K562 (cell line): ENCODE measurements around the gene CNOT4. TPM values are rescaled to one million over a fixed set of nuclear protein-coding genes. Genes with fewer than 3 reads are reported as not detected.

Source experiments
- ATAC-seq: fragments of 200-7000 bp; cut with Tn5 transposase; 3 replicates; pipeline ENCODE4 v1.9.1; 2020; ENCODE audit warnings: moderate library complexity
- BruUV-seq: library from RNA; stranded (reverse); fragments of 400-500 nt; replicated peaks from 2 replicates; lab custom pipeline; 2021; lab: Mats Ljungman, UMichigan
- CTCF ChIA-PET: fragments of 300-600 bp; formaldehyde crosslinking; extraction: SDS; loops from one replicate; lab custom pipeline; 2021; ENCODE audit warnings: low intra/inter-chr PET ratio; lab: Yijun Ruan, JAX
- POLR2A ChIA-PET: fragments of 300-600, 350-650 bp; sonication (Branson Sonifier 250); formaldehyde crosslinking; extraction: SDS; loops from one replicate; lab custom pipeline; 2021; ENCODE audit warnings: antibody characterized with exemption, inconsistent platforms; lab: Yijun Ruan, JAX
- DNase-seq, 4 experiments: peaks; one replicate each; pipeline versions ENCODE4 v3.0.0 to v3.0.0-alpha.2; 2011 to 2018; ENCODE audit warnings: low spot score in 3 of 4, mixed read lengths in 3 of 4; ENCODE audit errors: extremely low read depth in 1 of 4
- FAIRE-seq: peaks from 2 replicates; lab custom pipeline; 2011; peaks lifted over from hg19 to GRCh38; lab: Jason Lieb, UNC
- H2AFZ ChIP-seq: 2 replicates; pipeline ENCODE4 v1.6.0; 2011; ENCODE audit warnings: low read depth, low read length, control low read depth, inconsistent platforms
- H3K27ac ChIP-seq: fragments of 200-600 bp; 3 replicates; pipeline ENCODE4 v1.8.0; 2011; ENCODE audit warnings: low read depth, mild to moderate bottlenecking, control low read depth, inconsistent platforms, low read length, moderate library complexity, mixed read lengths; ENCODE audit errors: extremely low read depth
- H3K27me3 ChIP-seq, 2 experiments: fragments of 300-600 bp in 1 of 2; 2 replicates in 1 of 2; 3 replicates in 1 of 2; pipeline versions ENCODE4 v1.6.0 to v1.8.0; 2011; ENCODE audit warnings: inconsistent platforms in 2 of 2, low read length in 2 of 2, mild to moderate bottlenecking in 1 of 2, mixed read lengths in 1 of 2, moderate library complexity in 1 of 2; ENCODE audit not compliant: control insufficient read depth in 2 of 2, insufficient read depth in 2 of 2
- H3K36me3 ChIP-seq: fragments of 300-600 bp; 3 replicates; pipeline ENCODE4 v1.8.0; 2011; ENCODE audit warnings: mild to moderate bottlenecking, low read length, inconsistent platforms; ENCODE audit not compliant: control insufficient read depth, insufficient read depth
- H3K4me1 ChIP-seq, 2 experiments: fragments of 200-600 bp in 1 of 2; replicated peaks in 1 of 2; 2 replicates in 1 of 2; 3 replicates in 1 of 2; pipeline versions ENCODE4 v1.5.1 to v1.8.0; 2011; ENCODE audit warnings: inconsistent platforms in 2 of 2, low read length in 2 of 2, mild to moderate bottlenecking in 1 of 2, mixed read lengths in 1 of 2, moderate library complexity in 1 of 2; ENCODE audit not compliant: control insufficient read depth in 2 of 2, insufficient read depth in 2 of 2
- H3K4me2 ChIP-seq: 2 replicates; pipeline ENCODE4 v1.6.1; 2011; ENCODE audit warnings: low read length, control low read depth, inconsistent platforms, mixed read lengths; ENCODE audit not compliant: insufficient read depth
- H3K4me3 ChIP-seq: fragments of 200-600 bp; sonication (generic), shearing (Covaris generic); 2 replicates; pipeline ENCODE4 v1.5.1; 2016; ENCODE audit warnings: control low read depth, inconsistent platforms
- H3K79me2 ChIP-seq: fragments of 200-600 bp; 3 replicates; pipeline ENCODE4 v1.8.0; 2011; ENCODE audit warnings: low read length, inconsistent platforms; ENCODE audit not compliant: control insufficient read depth, insufficient read depth
- H3K9ac ChIP-seq, 2 experiments: 2 replicates each; pipeline versions ENCODE4 v1.6.0 to v1.6.1; 2011; ENCODE audit warnings: low read depth in 2 of 2, low read length in 2 of 2, control low read depth in 1 of 2, inconsistent platforms in 1 of 2, mild to moderate bottlenecking in 1 of 2, mixed read lengths in 1 of 2; ENCODE audit not compliant: insufficient read depth in 1 of 2
- H3K9me1 ChIP-seq: one replicate; pipeline ENCODE4 v1.6.0; 2011; ENCODE audit warnings: inconsistent platforms, mild to moderate bottlenecking, low read length, moderate library complexity; ENCODE audit not compliant: control insufficient read depth, insufficient read depth
- H3K9me3 ChIP-seq: replicated peaks from 2 replicates; pipeline ENCODE4 v1.5.1; 2011; ENCODE audit warnings: low read depth, low read length, inconsistent platforms; ENCODE audit not compliant: control insufficient read depth, insufficient read depth
- H4K20me1 ChIP-seq: replicated peaks from 2 replicates; pipeline ENCODE4 v1.6.1; 2011; ENCODE audit warnings: low read length, inconsistent platforms, mixed read lengths; ENCODE audit not compliant: control insufficient read depth, insufficient read depth
- CTBP1 ChIP-seq: fragments of 450-650 bp; IDR thresholded peaks from 2 replicates; pipeline ENCODE4 v1.6.1; 2016; ENCODE audit warnings: borderline replicate concordance
- ILK ChIP-seq: fragments of 450-650 bp; IDR thresholded peaks from 2 replicates; pipeline ENCODE4 v1.6.1; 2016; ENCODE audit warnings: missing genetic modification characterization, low read depth, mild to moderate bottlenecking, missing compliant biosample characterization, moderate library complexity, borderline replicate concordance
- NFATC3 ChIP-seq: fragments of 450-650 bp; IDR thresholded peaks from 2 replicates; pipeline ENCODE4 v1.6.1; 2017; ENCODE audit warnings: mild to moderate bottlenecking
- POLR2G ChIP-seq: fragments of 200-400 bp; formaldehyde crosslinking; IDR thresholded peaks from 2 replicates; pipeline ENCODE4 v1.6.1; 2017; ENCODE audit warnings: low read depth, mild to moderate bottlenecking, antibody characterized with exemption, low read length, moderate library complexity
- PTRF ChIP-seq: fragments of 450-650 bp; IDR thresholded peaks from 2 replicates; pipeline ENCODE4 v1.6.1; 2016; ENCODE audit warnings: mild to moderate bottlenecking, missing genetic modification characterization, missing compliant biosample characterization
- TEAD4 ChIP-seq, 2 experiments: sonication (generic) in 1 of 2; formaldehyde crosslinking in 1 of 2; IDR thresholded peaks; 2 replicates each; pipeline versions ENCODE4 v1.6.1 to v1.8.0; 2012 to 2022; ENCODE audit warnings: borderline replicate concordance in 1 of 2, inconsistent platforms in 1 of 2, low read length in 1 of 2, mild to moderate bottlenecking in 1 of 2, missing genetic modification reagents in 1 of 2
- WGBS: fragments of 100-300 bp; shearing (Covaris generic); methylation state at CpG from one replicate; pipeline ENCODE4 v1.1.6; 2016; ENCODE audit warnings: low coverage, mixed read lengths; ENCODE audit not compliant: insufficient coverage; ENCODE audit errors: missing lambda C conversion rate; 5-methylcytosine and 5-hydroxymethylcytosine counted together
- in situ Hi-C: fragments of 300-500 bp; cut with MboI; formaldehyde crosslinking; loops from 4 replicates; pipeline ENCODE4 v1.15.0; 2018; ENCODE audit warnings: inconsistent platforms, mixed read lengths
- intact Hi-C: fragments of 100-400 bp; cut with micrococcal nuclease; formaldehyde crosslinking; loops from 2 replicates; pipeline ENCODE4 v1.14.2; 2022
- polyA plus RNA-seq, 8 experiments: library from polyadenylated mRNA; depleted of rRNA in 4 of 8; stranded (reverse) in 5 of 8; unstranded in 3 of 8; fragments of >200 nt; fragmentation: Nextera tagmentation in 2 of 8; fragmentation: Illumina TruSeq in 1 of 8; extraction: Ambion mirVana in 2 of 8; extraction: Trizol in 1 of 8; gene quantifications; 2 replicates each; pipeline versions ENCODE4 v1.2.1 to v1.2.3, GENCODE V29; 2011 to 2014; ENCODE audit warnings: inconsistent platforms in 1 of 8, missing spikeins in 1 of 8
- total RNA-seq, 7 experiments: library from RNA; depleted of rRNA in 6 of 7; stranded (reverse); fragments of >200 nt in 6 of 7; fragmentation: Illumina TruSeq in 2 of 7; extraction: Trizol in 2 of 7; gene quantifications; 2 replicates each; pipeline versions ENCODE4 v1.2.1 to v1.2.3, GENCODE V29; 2011 to 2021; ENCODE audit warnings: low replicate concordance in 1 of 7
- TF ChIP-seq, protein P1 (sequence below): fragments of 450-650 bp; IDR thresholded peaks from 2 replicates; pipeline ENCODE4 v1.6.1; 2016; ENCODE audit warnings: missing biosample characterization, missing genetic modification characterization

CNOT4 gene
- total and polyA plus RNA-seq, 9 of the 15 experiments (the other 6 are each of a cell fraction or from before 2014, with no cell fraction given), result 8.6 to 24.1 (median 15.4) TPM

DNA sequence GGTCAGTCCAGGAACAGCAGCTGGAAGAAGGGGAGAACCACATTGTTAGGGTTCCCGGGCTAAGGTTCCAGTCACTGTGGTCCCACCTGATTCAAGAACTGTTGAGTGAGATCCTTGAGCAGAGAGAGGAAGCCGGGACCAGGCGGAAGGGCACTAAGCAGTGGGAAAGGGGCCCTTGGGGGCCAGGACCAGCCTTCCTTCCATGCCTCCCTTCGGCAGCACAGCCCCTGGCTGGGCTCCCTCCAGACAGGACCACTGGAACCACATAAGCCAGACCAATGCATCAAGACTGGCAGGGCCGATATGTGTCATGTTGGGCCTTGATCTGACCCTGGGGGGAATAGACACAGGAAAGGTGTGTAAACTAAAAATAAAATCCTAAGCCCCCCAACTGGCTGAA lies 172.4 kb downstream of the CNOT4 start:
- Histone ChIP-seq H3K9me1 (no peaks in the 10 kb centered on the region), H3K4me1 (no peaks in the 10 kb centered on the region), H3K9ac (no peak overlapping the region), H4K20me1 (0 out of 2 replicates have a peak, but pooled peaks cover 3% of the 10 kb centered on the region), H2AFZ (no peak overlapping the region), H3K4me3 (no peak overlapping the region)
- no peak for FAIRE-seq
- in situ Hi-C loops, result no loop called here
- CTCF ChIA-PET, result no interaction called here
- ATAC-seq, result no peak
- TF ChIP-seq NFATC3 (no peak), ILK (tag) (no peak), CTBP1 (no peak), PTRF (tag) (no peak), POLR2G (no peak), TEAD4 (IDR thresholded peaks at IDR 0.05; ENCODE audit: low read length) (no peak), TEAD4 (CRISPR knock-in tag; IDR thresholded peaks at IDR 0.05; ENCODE audit: borderline replicate concordance) (no peak)
- TF ChIP-seq, protein P1, sequence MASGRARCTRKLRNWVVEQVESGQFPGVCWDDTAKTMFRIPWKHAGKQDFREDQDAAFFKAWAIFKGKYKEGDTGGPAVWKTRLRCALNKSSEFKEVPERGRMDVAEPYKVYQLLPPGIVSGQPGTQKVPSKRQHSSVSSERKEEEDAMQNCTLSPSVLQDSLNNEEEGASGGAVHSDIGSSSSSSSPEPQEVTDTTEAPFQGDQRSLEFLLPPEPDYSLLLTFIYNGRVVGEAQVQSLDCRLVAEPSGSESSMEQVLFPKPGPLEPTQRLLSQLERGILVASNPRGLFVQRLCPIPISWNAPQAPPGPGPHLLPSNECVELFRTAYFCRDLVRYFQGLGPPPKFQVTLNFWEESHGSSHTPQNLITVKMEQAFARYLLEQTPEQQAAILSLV (tag), result no peak
- TF ChIP-seq, all 486 proteins: peak for 0
- POLR2A ChIA-PET, result no interaction called here
- Histone ChIP-seq H3K9me3 (no peaks in the 10 kb centered on the region), H3K27ac (no peak overlapping the region), H3K27me3 (peaks cover 13 to 38% of the 10 kb centered on the region in 2 experiments; a peak in 4 of 5 replicates), H3K36me3 (no peaks in the 10 kb centered on the region), H3K4me2 (no peak overlapping the region), H3K79me2 (no peaks in the 10 kb centered on the region)
- 7% methylated on average over 5 of the region's 5 CpGs for WGBS
- no TSS peak for BruUV-seq
- intact Hi-C loops, result no loop called here
- DNase-seq, result no peak
